ENCODE results near the gene TCAP.

DNA sequence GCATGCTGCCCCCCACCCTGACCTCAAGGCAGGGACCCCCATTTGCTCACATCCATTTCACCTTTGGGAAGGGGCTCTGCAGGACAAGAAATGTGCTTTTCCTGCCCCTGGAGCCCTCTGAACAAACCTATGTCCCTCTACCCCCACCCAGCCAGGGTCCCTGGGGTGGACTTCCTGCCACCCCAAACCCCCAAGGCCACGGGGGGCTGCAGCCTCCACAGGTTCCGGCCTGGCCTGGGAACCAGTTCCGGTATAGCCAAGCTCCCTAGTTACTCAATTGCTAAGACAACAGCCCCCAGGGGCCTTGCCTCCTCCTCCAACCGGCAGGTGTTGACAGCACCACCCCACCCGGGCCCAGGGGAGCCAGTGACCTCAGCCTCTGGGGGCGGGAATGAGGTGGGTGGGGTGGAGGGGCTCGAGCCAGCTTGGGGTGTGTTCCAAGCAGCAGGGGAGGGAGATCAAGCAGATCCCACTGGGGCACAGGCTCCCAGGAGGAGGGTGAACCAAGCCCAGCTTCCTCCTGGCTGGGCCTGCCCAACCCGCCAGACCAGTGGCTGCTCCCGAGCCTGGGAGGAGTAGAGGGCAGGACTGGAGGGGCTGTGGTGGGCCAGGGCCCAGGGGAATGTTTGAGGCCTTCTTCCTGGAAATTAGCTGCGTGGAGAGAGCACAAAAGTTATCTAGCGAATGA is 9.7 kb downstream of the TCAP start:
- TF ChIP-seq, protein P1, sequence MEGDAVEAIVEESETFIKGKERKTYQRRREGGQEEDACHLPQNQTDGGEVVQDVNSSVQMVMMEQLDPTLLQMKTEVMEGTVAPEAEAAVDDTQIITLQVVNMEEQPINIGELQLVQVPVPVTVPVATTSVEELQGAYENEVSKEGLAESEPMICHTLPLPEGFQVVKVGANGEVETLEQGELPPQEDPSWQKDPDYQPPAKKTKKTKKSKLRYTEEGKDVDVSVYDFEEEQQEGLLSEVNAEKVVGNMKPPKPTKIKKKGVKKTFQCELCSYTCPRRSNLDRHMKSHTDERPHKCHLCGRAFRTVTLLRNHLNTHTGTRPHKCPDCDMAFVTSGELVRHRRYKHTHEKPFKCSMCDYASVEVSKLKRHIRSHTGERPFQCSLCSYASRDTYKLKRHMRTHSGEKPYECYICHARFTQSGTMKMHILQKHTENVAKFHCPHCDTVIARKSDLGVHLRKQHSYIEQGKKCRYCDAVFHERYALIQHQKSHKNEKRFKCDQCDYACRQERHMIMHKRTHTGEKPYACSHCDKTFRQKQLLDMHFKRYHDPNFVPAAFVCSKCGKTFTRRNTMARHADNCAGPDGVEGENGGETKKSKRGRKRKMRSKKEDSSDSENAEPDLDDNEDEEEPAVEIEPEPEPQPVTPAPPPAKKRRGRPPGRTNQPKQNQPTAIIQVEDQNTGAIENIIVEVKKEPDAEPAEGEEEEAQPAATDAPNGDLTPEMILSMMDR (IDR thresholded peaks at IDR 0.05; ENCODE audit: insufficient read depth, low read length, poor library complexity, severe bottlenecking) = no peak
- TF ChIP-seq EZH2phosphoT487 (conservative IDR thresholded peaks at IDR 0.05; ENCODE audit: low read length) = no peak

Data from SU-DHL-6 (cell line).